Measurements from ENCODE around the gene ST6GALNAC3. TPM values are rescaled to one million over a fixed set of nuclear protein-coding genes. Genes with fewer than 3 reads are reported as not detected.
A peak's percentile ranks its signal among the peaks of the same experiment; 100 is the strongest.

ST6GALNAC3 gene
- total and polyA plus RNA-seq, 2 donors from 2014 or later, result 8.8 to 15.8 TPM

DNA sequence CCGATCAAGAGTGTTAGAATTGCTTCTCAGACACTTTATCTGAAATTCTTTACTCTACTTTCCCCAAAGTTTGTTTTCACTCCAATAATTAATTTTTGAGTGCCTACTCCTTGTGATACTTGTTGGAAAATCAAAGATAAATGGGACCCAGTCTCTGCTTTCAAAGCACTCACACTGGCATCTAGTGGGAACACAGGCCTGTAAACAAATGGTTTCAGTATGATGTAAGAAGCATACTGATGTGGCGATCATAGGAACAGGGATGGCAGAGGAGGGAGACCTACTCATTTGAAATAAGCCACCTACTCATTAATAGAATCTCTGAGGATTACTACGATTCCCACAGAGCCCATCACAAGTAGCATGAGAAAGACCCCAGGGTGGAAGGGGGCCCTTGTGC is 519.1 kb downstream of the ST6GALNAC3 start:
- no peaks in the 10 kb centered on the region for H3K36me3 ChIP-seq (ENCODE audit: control insufficient read depth in 2 of 3, insufficient read depth in 3 of 3, low read length in 3 of 3)
- peaks cover 0 to 3% (median 0%) of the 10 kb centered on the region in 3 donors for H3K9me3 ChIP-seq (ENCODE audit: control insufficient read depth in 2 of 3, insufficient read depth in 1 of 3, low read length in 3 of 3)
- no peak overlapping the region for H3K4me3 ChIP-seq (ENCODE audit: low read length in 3 of 3)
- no peak overlapping the region for H3K27ac ChIP-seq (ENCODE audit: low read depth in 2 of 2, low read length in 2 of 2)
- no peak overlapping the region for H3K9ac ChIP-seq (ENCODE audit: low read length in 3 of 3)
- intact Hi-C loops (cut with DNase I), result no loop called here
- no peak for FAIRE-seq
- no peak for DNase-seq
- TF ChIP-seq, protein P1, sequence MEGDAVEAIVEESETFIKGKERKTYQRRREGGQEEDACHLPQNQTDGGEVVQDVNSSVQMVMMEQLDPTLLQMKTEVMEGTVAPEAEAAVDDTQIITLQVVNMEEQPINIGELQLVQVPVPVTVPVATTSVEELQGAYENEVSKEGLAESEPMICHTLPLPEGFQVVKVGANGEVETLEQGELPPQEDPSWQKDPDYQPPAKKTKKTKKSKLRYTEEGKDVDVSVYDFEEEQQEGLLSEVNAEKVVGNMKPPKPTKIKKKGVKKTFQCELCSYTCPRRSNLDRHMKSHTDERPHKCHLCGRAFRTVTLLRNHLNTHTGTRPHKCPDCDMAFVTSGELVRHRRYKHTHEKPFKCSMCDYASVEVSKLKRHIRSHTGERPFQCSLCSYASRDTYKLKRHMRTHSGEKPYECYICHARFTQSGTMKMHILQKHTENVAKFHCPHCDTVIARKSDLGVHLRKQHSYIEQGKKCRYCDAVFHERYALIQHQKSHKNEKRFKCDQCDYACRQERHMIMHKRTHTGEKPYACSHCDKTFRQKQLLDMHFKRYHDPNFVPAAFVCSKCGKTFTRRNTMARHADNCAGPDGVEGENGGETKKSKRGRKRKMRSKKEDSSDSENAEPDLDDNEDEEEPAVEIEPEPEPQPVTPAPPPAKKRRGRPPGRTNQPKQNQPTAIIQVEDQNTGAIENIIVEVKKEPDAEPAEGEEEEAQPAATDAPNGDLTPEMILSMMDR (IDR thresholded peaks at IDR 0.05; ENCODE audit: borderline replicate concordance, extremely low read depth, insufficient read depth), result no peak
- no peaks in the 10 kb centered on the region for H3K4me1 ChIP-seq (ENCODE audit: control insufficient read depth in 2 of 3, insufficient read depth in 2 of 3, low read depth in 1 of 3, low read length in 3 of 3)
- no peaks in the 10 kb centered on the region for H3K27me3 ChIP-seq (ENCODE audit: control insufficient read depth, insufficient read depth, low read length)

DNA sequence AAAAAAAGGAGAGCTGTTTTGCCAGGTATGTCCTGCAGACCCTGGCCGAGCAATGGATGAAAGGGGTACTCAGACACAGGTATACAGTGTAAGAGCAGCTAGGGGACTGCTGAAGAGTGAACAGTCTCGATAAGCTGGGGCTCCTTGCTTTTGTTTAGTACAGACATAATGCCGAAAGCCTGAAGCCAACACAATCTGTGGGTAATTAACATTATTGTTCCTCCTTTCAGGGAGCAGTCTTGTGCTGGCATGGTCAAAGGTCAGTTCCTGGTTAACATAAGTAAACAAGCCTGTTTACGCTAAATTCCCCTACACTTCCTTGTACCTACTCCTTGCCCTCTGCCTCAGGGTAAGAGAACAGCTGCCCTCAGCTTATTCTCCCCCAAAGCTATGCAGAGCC is 520.5 kb downstream of the ST6GALNAC3 start:
- TF ChIP-seq, protein P1 (IDR thresholded peaks at IDR 0.05; ENCODE audit: borderline replicate concordance, extremely low read depth, insufficient read depth), result no peak
- FAIRE-seq, result no peak
- no peaks in the 10 kb centered on the region for H3K27me3 ChIP-seq (ENCODE audit: control insufficient read depth, insufficient read depth, low read length)
- H3K27ac ChIP-seq (ENCODE audit: low read depth in 2 of 2, low read length in 2 of 2), result no peak overlapping the region
- intact Hi-C loops (cut with DNase I), result no loop called here
- no peak overlapping the region for H3K9ac ChIP-seq (ENCODE audit: low read length in 3 of 3)
- H3K36me3 ChIP-seq (ENCODE audit: control insufficient read depth in 2 of 3, insufficient read depth in 3 of 3, low read length in 3 of 3), result no peaks in the 10 kb centered on the region
- H3K4me3 ChIP-seq (ENCODE audit: low read length in 3 of 3), result no peak overlapping the region
- peaks cover 0 to 3% (median 0%) of the 10 kb centered on the region in 3 donors for H3K9me3 ChIP-seq (ENCODE audit: control insufficient read depth in 2 of 3, insufficient read depth in 1 of 3, low read length in 3 of 3)
- no peaks in the 10 kb centered on the region for H3K4me1 ChIP-seq (ENCODE audit: control insufficient read depth in 2 of 3, insufficient read depth in 2 of 3, low read depth in 1 of 3, low read length in 3 of 3)
- DNase-seq, result no peak

DNA sequence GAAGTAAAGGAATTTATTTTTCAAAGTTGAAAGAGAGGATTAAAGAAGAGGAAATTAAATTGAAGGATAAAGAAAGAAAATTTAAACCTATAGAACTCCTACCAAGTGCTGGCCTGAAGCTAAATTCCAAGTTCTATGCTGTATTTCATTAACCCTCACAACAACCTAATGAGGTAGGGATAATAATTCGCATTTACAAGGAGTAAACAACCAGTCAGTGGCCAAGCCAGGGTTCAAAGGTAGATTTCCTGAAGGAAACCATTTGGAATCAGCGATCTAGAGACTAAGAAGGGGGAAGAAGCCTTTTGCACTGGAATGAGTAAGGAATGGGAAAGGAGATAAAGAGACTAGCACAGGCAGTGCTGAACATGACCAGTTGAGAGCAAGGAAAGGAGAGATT is 526.9 kb downstream of the ST6GALNAC3 start:
- TF ChIP-seq, protein P1 (IDR thresholded peaks at IDR 0.05; ENCODE audit: borderline replicate concordance, extremely low read depth, insufficient read depth), result no peak
- DNase-seq (peak in 1 of 5 donors; percentile 58), FAIRE-seq (no peak)
- H3K27me3 ChIP-seq (ENCODE audit: control insufficient read depth, insufficient read depth, low read length), result no peaks in the 10 kb centered on the region
- no peaks in the 10 kb centered on the region for H3K4me1 ChIP-seq (ENCODE audit: control insufficient read depth in 2 of 3, insufficient read depth in 2 of 3, low read depth in 1 of 3, low read length in 3 of 3)
- H3K4me3 ChIP-seq (ENCODE audit: low read length in 3 of 3), result no peak overlapping the region
- H3K9ac ChIP-seq (ENCODE audit: low read length in 3 of 3), result no peak overlapping the region
- H3K9me3 ChIP-seq (ENCODE audit: control insufficient read depth in 2 of 3, insufficient read depth in 1 of 3, low read length in 3 of 3), result no peaks in the 10 kb centered on the region
- no peak overlapping the region for H3K27ac ChIP-seq (ENCODE audit: low read depth in 2 of 2, low read length in 2 of 2)
- no peaks in the 10 kb centered on the region for H3K36me3 ChIP-seq (ENCODE audit: control insufficient read depth in 2 of 3, insufficient read depth in 3 of 3, low read length in 3 of 3)
- intact Hi-C loops (cut with DNase I), result no loop called here

DNA sequence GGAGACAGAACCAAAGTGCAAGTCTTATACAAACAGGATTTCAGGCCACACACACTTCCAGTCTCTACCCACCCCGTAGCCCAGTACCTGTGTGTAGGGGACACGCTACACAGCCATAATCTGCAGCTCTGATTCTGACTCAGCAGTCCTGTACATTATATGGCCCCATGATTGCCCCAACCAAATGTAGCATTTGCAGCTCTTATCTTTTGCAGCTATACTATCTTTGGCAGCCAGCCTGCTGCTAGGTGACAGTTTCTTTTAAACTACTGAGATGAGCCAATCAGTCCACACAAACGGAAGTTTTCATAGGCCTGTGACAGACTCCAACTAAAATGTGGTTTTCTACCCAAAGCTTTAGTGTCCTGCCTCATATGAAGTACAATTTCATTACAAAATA is 533.2 kb downstream of the ST6GALNAC3 start:
- TF ChIP-seq, protein P1 (IDR thresholded peaks at IDR 0.05; ENCODE audit: borderline replicate concordance, extremely low read depth, insufficient read depth), result no peak
- intact Hi-C loops (cut with DNase I), result no loop called here
- no peak overlapping the region for H3K4me3 ChIP-seq (ENCODE audit: low read length in 3 of 3)
- no peak overlapping the region for H3K27ac ChIP-seq (ENCODE audit: low read depth in 2 of 2, low read length in 2 of 2)
- no peak overlapping the region for H3K9ac ChIP-seq (ENCODE audit: low read length in 3 of 3)
- H3K9me3 ChIP-seq (ENCODE audit: control insufficient read depth in 2 of 3, insufficient read depth in 1 of 3, low read length in 3 of 3), result no peaks in the 10 kb centered on the region
- DNase-seq (no peak), FAIRE-seq (no peak)
- H3K27me3 ChIP-seq (ENCODE audit: control insufficient read depth, insufficient read depth, low read length), result no peaks in the 10 kb centered on the region
- no peaks in the 10 kb centered on the region for H3K4me1 ChIP-seq (ENCODE audit: control insufficient read depth in 2 of 3, insufficient read depth in 2 of 3, low read depth in 1 of 3, low read length in 3 of 3)
- H3K36me3 ChIP-seq (ENCODE audit: control insufficient read depth in 2 of 3, insufficient read depth in 3 of 3, low read length in 3 of 3), result no peaks in the 10 kb centered on the region

Measured in kidney (tissue), 14 donors.